GM21717 (cell line): ENCODE measurements around the gene NFIA.

ENCODE experiments used
- ATAC-seq: cut with Tn5 transposase; IDR thresholded peaks from one replicate; pipeline ENCODE4 v1.9.1; 2021; ENCODE audit warnings: mild to moderate bottlenecking, moderate library complexity; ENCODE audit not compliant: unreplicated experiment

The NFIA gene

GRCh38 chr1:61318319-61319125 lies 236.2 kb downstream of the NFIA start:
- ATAC-seq, result peak; percentile 100

- no peak for ATAC-seq
These were observed 238.2 kb downstream of the NFIA start for GRCh38 chr1:61320575-61320974.

GRCh38 chr1:61322008-61322744 lies 239.8 kb downstream of the NFIA start:
- no peak for ATAC-seq

GRCh38 chr1:61322769-61323168 lies 240.4 kb downstream of the NFIA start:
- ATAC-seq, result no peak

GRCh38 chr1:61323681-61324328 lies 241.4 kb downstream of the NFIA start:
- ATAC-seq, result no peak

- ATAC-seq, result no peak
These were observed 244.4 kb downstream of the NFIA start for GRCh38 chr1:61326713-61327112.

GRCh38 chr1:61327436-61327835 lies 245.1 kb downstream of the NFIA start:
- no peak for ATAC-seq

GRCh38 chr1:61329556-61329955 lies 247.2 kb downstream of the NFIA start:
- no peak for ATAC-seq

- ATAC-seq, result no peak
These were observed 247.7 kb downstream of the NFIA start for GRCh38 chr1:61330018-61330417.

GRCh38 chr1:61330571-61330970 lies 248.2 kb downstream of the NFIA start:
- ATAC-seq, result no peak

GRCh38 chr1:61332196-61332753 lies 249.9 kb downstream of the NFIA start:
- peak; percentile 98 for ATAC-seq

GRCh38 chr1:61332796-61333195 lies 250.4 kb downstream of the NFIA start:
- ATAC-seq, result peak; percentile 31

GRCh38 chr1:61334718-61335589 lies 252.6 kb downstream of the NFIA start:
- ATAC-seq, result no peak

GRCh38 chr1:61337037-61337436 lies 254.7 kb downstream of the NFIA start:
- ATAC-seq, result no peak

GRCh38 chr1:61337441-61337951 lies 255.1 kb downstream of the NFIA start:
- ATAC-seq, result no peak

- no peak for ATAC-seq
These were observed 255.9 kb downstream of the NFIA start for GRCh38 chr1:61337981-61338848.

GRCh38 chr1:61338899-61339298 lies 256.5 kb downstream of the NFIA start:
- no peak for ATAC-seq

GRCh38 chr1:61341426-61341825 lies 259.1 kb downstream of the NFIA start:
- no peak for ATAC-seq

- ATAC-seq, result no peak
These were observed 261.5 kb downstream of the NFIA start for GRCh38 chr1:61343734-61344420.
